K562 (cell line): ENCODE data around the gene ZBTB20. TPM values are rescaled to one million over a fixed set of nuclear protein-coding genes. Genes with fewer than 3 reads are reported as not detected.

Experiments
- ATAC-seq: fragments of 200-7000 bp; cut with Tn5 transposase; 3 replicates; pipeline ENCODE4 v1.9.1; 2020; ENCODE audit warnings: moderate library complexity
- BruUV-seq: library from RNA; stranded (reverse); fragments of 400-500 nt; replicated peaks from 2 replicates; lab custom pipeline; 2021; lab: Mats Ljungman, UMichigan
- CTCF ChIA-PET: fragments of 300-600 bp; formaldehyde crosslinking; extraction: SDS; loops from one replicate; lab custom pipeline; 2021; ENCODE audit warnings: low intra/inter-chr PET ratio; lab: Yijun Ruan, JAX
- POLR2A ChIA-PET: fragments of 300-600, 350-650 bp; sonication (Branson Sonifier 250); formaldehyde crosslinking; extraction: SDS; loops from one replicate; lab custom pipeline; 2021; ENCODE audit warnings: antibody characterized with exemption, inconsistent platforms; lab: Yijun Ruan, JAX
- DNase-seq, 4 experiments: peaks; one replicate each; pipeline versions ENCODE4 v3.0.0 to v3.0.0-alpha.2; 2011 to 2018; ENCODE audit warnings: low spot score in 3 of 4, mixed read lengths in 3 of 4; ENCODE audit errors: extremely low read depth in 1 of 4
- FAIRE-seq: peaks from 2 replicates; lab custom pipeline; 2011; peaks lifted over from hg19 to GRCh38; lab: Jason Lieb, UNC
- H2AFZ ChIP-seq: 2 replicates; pipeline ENCODE4 v1.6.0; 2011; ENCODE audit warnings: low read depth, low read length, control low read depth, inconsistent platforms
- H3K27ac ChIP-seq: fragments of 200-600 bp; 3 replicates; pipeline ENCODE4 v1.8.0; 2011; ENCODE audit warnings: low read depth, mild to moderate bottlenecking, control low read depth, inconsistent platforms, low read length, moderate library complexity, mixed read lengths; ENCODE audit errors: extremely low read depth
- H3K27me3 ChIP-seq, 2 experiments: fragments of 300-600 bp in 1 of 2; 2 replicates in 1 of 2; 3 replicates in 1 of 2; pipeline versions ENCODE4 v1.6.0 to v1.8.0; 2011; ENCODE audit warnings: inconsistent platforms in 2 of 2, low read length in 2 of 2, mild to moderate bottlenecking in 1 of 2, mixed read lengths in 1 of 2, moderate library complexity in 1 of 2; ENCODE audit not compliant: control insufficient read depth in 2 of 2, insufficient read depth in 2 of 2
- H3K36me3 ChIP-seq: fragments of 300-600 bp; 3 replicates; pipeline ENCODE4 v1.8.0; 2011; ENCODE audit warnings: mild to moderate bottlenecking, low read length, inconsistent platforms; ENCODE audit not compliant: control insufficient read depth, insufficient read depth
- H3K4me1 ChIP-seq, 2 experiments: fragments of 200-600 bp in 1 of 2; replicated peaks in 1 of 2; 2 replicates in 1 of 2; 3 replicates in 1 of 2; pipeline versions ENCODE4 v1.5.1 to v1.8.0; 2011; ENCODE audit warnings: inconsistent platforms in 2 of 2, low read length in 2 of 2, mild to moderate bottlenecking in 1 of 2, mixed read lengths in 1 of 2, moderate library complexity in 1 of 2; ENCODE audit not compliant: control insufficient read depth in 2 of 2, insufficient read depth in 2 of 2
- H3K4me2 ChIP-seq: 2 replicates; pipeline ENCODE4 v1.6.1; 2011; ENCODE audit warnings: low read length, control low read depth, inconsistent platforms, mixed read lengths; ENCODE audit not compliant: insufficient read depth
- H3K4me3 ChIP-seq: fragments of 200-600 bp; sonication (generic), shearing (Covaris generic); 2 replicates; pipeline ENCODE4 v1.5.1; 2016; ENCODE audit warnings: control low read depth, inconsistent platforms
- H3K79me2 ChIP-seq: fragments of 200-600 bp; 3 replicates; pipeline ENCODE4 v1.8.0; 2011; ENCODE audit warnings: low read length, inconsistent platforms; ENCODE audit not compliant: control insufficient read depth, insufficient read depth
- H3K9ac ChIP-seq, 2 experiments: 2 replicates each; pipeline versions ENCODE4 v1.6.0 to v1.6.1; 2011; ENCODE audit warnings: low read depth in 2 of 2, low read length in 2 of 2, control low read depth in 1 of 2, inconsistent platforms in 1 of 2, mild to moderate bottlenecking in 1 of 2, mixed read lengths in 1 of 2; ENCODE audit not compliant: insufficient read depth in 1 of 2
- H3K9me1 ChIP-seq: one replicate; pipeline ENCODE4 v1.6.0; 2011; ENCODE audit warnings: inconsistent platforms, mild to moderate bottlenecking, low read length, moderate library complexity; ENCODE audit not compliant: control insufficient read depth, insufficient read depth
- H3K9me3 ChIP-seq: replicated peaks from 2 replicates; pipeline ENCODE4 v1.5.1; 2011; ENCODE audit warnings: low read depth, low read length, inconsistent platforms; ENCODE audit not compliant: control insufficient read depth, insufficient read depth
- H4K20me1 ChIP-seq: replicated peaks from 2 replicates; pipeline ENCODE4 v1.6.1; 2011; ENCODE audit warnings: low read length, inconsistent platforms, mixed read lengths; ENCODE audit not compliant: control insufficient read depth, insufficient read depth
- AFF1 ChIP-seq, 2 experiments: fragments of 450-650 bp; IDR thresholded peaks; 2 replicates each; pipeline ENCODE4 v1.6.1; 2018; ENCODE audit warnings: mild to moderate bottlenecking in 2 of 2, low read depth in 1 of 2; ENCODE audit not compliant: partially characterized antibody in 2 of 2
- CBX3 ChIP-seq, 2 experiments: IDR thresholded peaks; 1 replicate in 1 of 2; 2 replicates in 1 of 2; pipeline ENCODE4 v1.6.1; 2012; ENCODE audit warnings: inconsistent platforms in 2 of 2, low read length in 2 of 2, borderline replicate concordance in 1 of 2, control low read depth in 1 of 2
- MAZ ChIP-seq, 2 experiments: fragments of 450-650 bp in 1 of 2; sonication (generic) in 1 of 2; formaldehyde crosslinking; IDR thresholded peaks in 1 of 2; conservative IDR thresholded peaks in 1 of 2; 2 replicates each; pipeline versions ENCODE4 v1.4.0 to v1.5.0; 2020; ENCODE audit warnings: mild to moderate bottlenecking in 1 of 2, missing genetic modification reagents in 1 of 2
- NBN ChIP-seq: fragments of 450-650 bp; IDR thresholded peaks from 2 replicates; pipeline ENCODE4 v1.6.1; 2016; ENCODE audit warnings: low read depth, mild to moderate bottlenecking
- POLR3G ChIP-seq: IDR thresholded peaks from 2 replicates; pipeline ENCODE4 v1.6.1; 2011; ENCODE audit not compliant: insufficient read length, insufficient replicate concordance; ENCODE audit errors: extremely low read depth
- RBM34 ChIP-seq: fragments of 200-400 bp; formaldehyde crosslinking; IDR thresholded peaks from 2 replicates; pipeline ENCODE4 v1.6.1; 2018; ENCODE audit warnings: low read length, borderline replicate concordance; ENCODE audit not compliant: insufficient read depth
- SRSF3 ChIP-seq: fragments of 200-400 bp; formaldehyde crosslinking; IDR thresholded peaks from 2 replicates; pipeline ENCODE4 v1.6.1; 2016; ENCODE audit warnings: mild to moderate bottlenecking, low read length, moderate library complexity; ENCODE audit not compliant: insufficient read depth
- ZBTB40 ChIP-seq, 2 experiments: fragments of 450-650 bp in 1 of 2; sonication (generic) in 1 of 2; formaldehyde crosslinking in 1 of 2; IDR thresholded peaks; 2 replicates each; pipeline versions ENCODE4 v1.7.1 to v1.9.0; 2016 to 2022; ENCODE audit warnings: inconsistent platforms in 1 of 2, mild to moderate bottlenecking in 1 of 2, missing genetic modification reagents in 1 of 2
- ZNF436 ChIP-seq: fragments of 250-450, 450-650 bp; sonication (Bioruptor Pico); formaldehyde crosslinking; IDR thresholded peaks from 2 replicates; pipeline ENCODE4 v1.7.0; 2020; ENCODE audit warnings: mild to moderate bottlenecking
- WGBS: fragments of 100-300 bp; shearing (Covaris generic); methylation state at CpG from one replicate; pipeline ENCODE4 v1.1.6; 2016; ENCODE audit warnings: low coverage, mixed read lengths; ENCODE audit not compliant: insufficient coverage; ENCODE audit errors: missing lambda C conversion rate; 5-methylcytosine and 5-hydroxymethylcytosine counted together
- in situ Hi-C: fragments of 300-500 bp; cut with MboI; formaldehyde crosslinking; loops from 4 replicates; pipeline ENCODE4 v1.15.0; 2018; ENCODE audit warnings: inconsistent platforms, mixed read lengths
- intact Hi-C: fragments of 100-400 bp; cut with micrococcal nuclease; formaldehyde crosslinking; loops from 2 replicates; pipeline ENCODE4 v1.14.2; 2022
- polyA plus RNA-seq, 8 experiments: library from polyadenylated mRNA; depleted of rRNA in 4 of 8; stranded (reverse) in 5 of 8; unstranded in 3 of 8; fragments of >200 nt; fragmentation: Nextera tagmentation in 2 of 8; fragmentation: Illumina TruSeq in 1 of 8; extraction: Ambion mirVana in 2 of 8; extraction: Trizol in 1 of 8; gene quantifications; 2 replicates each; pipeline versions ENCODE4 v1.2.1 to v1.2.3, GENCODE V29; 2011 to 2014; ENCODE audit warnings: inconsistent platforms in 1 of 8, missing spikeins in 1 of 8
- total RNA-seq, 7 experiments: library from RNA; depleted of rRNA in 6 of 7; stranded (reverse); fragments of >200 nt in 6 of 7; fragmentation: Illumina TruSeq in 2 of 7; extraction: Trizol in 2 of 7; gene quantifications; 2 replicates each; pipeline versions ENCODE4 v1.2.1 to v1.2.3, GENCODE V29; 2011 to 2021; ENCODE audit warnings: low replicate concordance in 1 of 7

ZBTB20 gene
- total and polyA plus RNA-seq, 9 of the 15 experiments (the other 6 are each of a cell fraction or from before 2014, with no cell fraction given), result 0.17 to 1.7 (median 0.45) TPM

GRCh38 chr3:114481113-114481512, 666.0 kb downstream of the ZBTB20 start:
- ChIA-PET CTCF (no interaction called here), POLR2A (no interaction called here)
- ATAC-seq (no peak), FAIRE-seq (no peak), DNase-seq (no peak)
- no peaks in the 10 kb centered on the region for H3K9me3 ChIP-seq
- in situ Hi-C loops, result no loop called here
- intact Hi-C loops, result no loop called here
- H4K20me1 ChIP-seq, result no peaks in the 10 kb centered on the region
- no peak overlapping the region for H3K4me2 ChIP-seq
- H3K4me1 ChIP-seq, result no peaks in the 10 kb centered on the region
- no peak overlapping the region for H3K27ac ChIP-seq
- 0% methylated on average over 6 of the region's 7 CpGs for WGBS
- no peaks in the 10 kb centered on the region for H3K79me2 ChIP-seq
- no peak overlapping the region for H3K4me3 ChIP-seq
- no peak overlapping the region for H2AFZ ChIP-seq
- H3K9me1 ChIP-seq, result no peaks in the 10 kb centered on the region
- no TSS peak for BruUV-seq
- H3K9ac ChIP-seq, result no peak overlapping the region
- H3K36me3 ChIP-seq, result no peaks in the 10 kb centered on the region
- H3K27me3 ChIP-seq, result no peaks in the 10 kb centered on the region
- no peak for TF ChIP-seq POLR3G
- TF ChIP-seq SRSF3, result no peak
- TF ChIP-seq AFF1 (IDR thresholded peaks at IDR 0.05; ENCODE audit: low read depth in 1 of 2, partially characterized antibody in 2 of 2), result no peak
- no peak for TF ChIP-seq ZNF436 (CRISPR knock-in tag)
- no peak for TF ChIP-seq NBN
- no peak for TF ChIP-seq ZBTB40 (IDR thresholded peaks at IDR 0.05)
- TF ChIP-seq ZBTB40 (CRISPR knock-in tag; IDR thresholded peaks at IDR 0.05), result no peak
- TF ChIP-seq CBX3 (IDR thresholded peaks at IDR 0.05; ENCODE audit: borderline replicate concordance in 1 of 2, low read length in 2 of 2), result no peak
- no peak for TF ChIP-seq RBM34
- no peak for TF ChIP-seq MAZ (CRISPR knock-in tag; conservative IDR thresholded peaks at IDR 0.05 in 1 of 2, IDR thresholded peaks at IDR 0.05 in 1 of 2)
